IMR-90 (cell line): Measurements from ENCODE around the gene TMEM240.
"Not testable (repeated sequence)": the region's sequence is repeated elsewhere in the genome, so short reads cannot be mapped to it uniquely, and the experiment has no call there.

Experiments
- MAFK ChIP-seq: IDR thresholded peaks from 2 replicates; pipeline ENCODE4 v1.6.1; 2012; ENCODE audit warnings: low read depth, low read length, improper control_type of control experiment
- POLR2A ChIP-seq: IDR thresholded peaks from 2 replicates; pipeline ENCODE4 v1.6.1; 2012; ENCODE audit warnings: mild to moderate bottlenecking, low read depth, low read length
- RAD21 ChIP-seq: IDR thresholded peaks from 2 replicates; pipeline ENCODE4 v1.6.1; 2012; ENCODE audit warnings: low read length, improper control_type of control experiment
- TF ChIP-seq, protein P1 (sequence below): conservative IDR thresholded peaks from 2 replicates; pipeline ENCODE4 v1.5.1; 2012; ENCODE audit warnings: mild to moderate bottlenecking, low read depth, low read length, improper control_type of control experiment
- TF ChIP-seq, protein P2 (sequence below): fragments of 150-350 bp; IDR thresholded peaks from 2 replicates; pipeline ENCODE4 v1.6.1; 2017; ENCODE audit warnings: mild to moderate bottlenecking, antibody characterized with exemption, low read length, low read depth

DNA sequence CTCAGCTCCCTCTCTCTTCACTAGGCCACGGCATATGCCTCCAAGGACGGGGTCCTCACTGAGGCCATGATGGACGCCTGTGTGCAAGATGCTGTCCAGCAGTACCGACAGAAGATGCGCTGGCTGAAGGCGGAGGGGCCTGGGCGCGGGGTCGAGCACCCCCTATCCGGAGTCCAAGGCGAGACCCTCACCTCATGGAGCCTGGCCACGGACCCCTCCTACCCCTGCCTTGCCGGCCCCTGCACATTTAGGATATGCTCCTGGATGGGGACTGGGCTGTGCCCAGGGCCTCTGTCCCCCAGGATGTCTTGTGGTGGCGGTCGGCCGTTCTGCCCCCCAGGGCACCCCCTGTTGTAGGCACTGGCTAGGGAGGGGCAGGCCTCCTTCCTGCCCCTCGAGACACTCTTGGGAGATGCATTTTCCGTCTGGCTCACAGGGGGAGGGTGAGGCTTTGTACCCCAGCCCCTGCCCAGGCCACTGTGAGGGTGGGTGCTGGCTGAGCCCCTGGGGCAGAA lies 44.9 kb downstream of the TMEM240 start:
- TF ChIP-seq, protein P1, sequence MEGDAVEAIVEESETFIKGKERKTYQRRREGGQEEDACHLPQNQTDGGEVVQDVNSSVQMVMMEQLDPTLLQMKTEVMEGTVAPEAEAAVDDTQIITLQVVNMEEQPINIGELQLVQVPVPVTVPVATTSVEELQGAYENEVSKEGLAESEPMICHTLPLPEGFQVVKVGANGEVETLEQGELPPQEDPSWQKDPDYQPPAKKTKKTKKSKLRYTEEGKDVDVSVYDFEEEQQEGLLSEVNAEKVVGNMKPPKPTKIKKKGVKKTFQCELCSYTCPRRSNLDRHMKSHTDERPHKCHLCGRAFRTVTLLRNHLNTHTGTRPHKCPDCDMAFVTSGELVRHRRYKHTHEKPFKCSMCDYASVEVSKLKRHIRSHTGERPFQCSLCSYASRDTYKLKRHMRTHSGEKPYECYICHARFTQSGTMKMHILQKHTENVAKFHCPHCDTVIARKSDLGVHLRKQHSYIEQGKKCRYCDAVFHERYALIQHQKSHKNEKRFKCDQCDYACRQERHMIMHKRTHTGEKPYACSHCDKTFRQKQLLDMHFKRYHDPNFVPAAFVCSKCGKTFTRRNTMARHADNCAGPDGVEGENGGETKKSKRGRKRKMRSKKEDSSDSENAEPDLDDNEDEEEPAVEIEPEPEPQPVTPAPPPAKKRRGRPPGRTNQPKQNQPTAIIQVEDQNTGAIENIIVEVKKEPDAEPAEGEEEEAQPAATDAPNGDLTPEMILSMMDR = not testable (repeated sequence)
- not testable (repeated sequence) for TF ChIP-seq POLR2A, MAFK, RAD21
- TF ChIP-seq, protein P2, sequence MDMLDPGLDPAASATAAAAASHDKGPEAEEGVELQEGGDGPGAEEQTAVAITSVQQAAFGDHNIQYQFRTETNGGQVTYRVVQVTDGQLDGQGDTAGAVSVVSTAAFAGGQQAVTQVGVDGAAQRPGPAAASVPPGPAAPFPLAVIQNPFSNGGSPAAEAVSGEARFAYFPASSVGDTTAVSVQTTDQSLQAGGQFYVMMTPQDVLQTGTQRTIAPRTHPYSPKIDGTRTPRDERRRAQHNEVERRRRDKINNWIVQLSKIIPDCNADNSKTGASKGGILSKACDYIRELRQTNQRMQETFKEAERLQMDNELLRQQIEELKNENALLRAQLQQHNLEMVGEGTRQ = not testable (repeated sequence)
